Caco-2 (cell line): ENCODE results near the gene MAPRE2. TPM values are rescaled to one million over a fixed set of nuclear protein-coding genes. Genes with fewer than 3 reads are reported as not detected.
"Not testable (repeated sequence)": the region's sequence is repeated elsewhere in the genome, so short reads cannot be mapped to it uniquely, and the experiment has no call there.

Experiments
- BruUV-seq: library from RNA; stranded (reverse); fragments of 400-500 nt; replicated peaks from 2 replicates; lab custom pipeline; 2021; lab: Mats Ljungman, UMichigan
- CTCF ChIA-PET: fragments of 300-600 bp; sonication (Branson Sonifier 250); formaldehyde crosslinking; loops from one replicate; lab custom pipeline; 2022; ENCODE audit warnings: antibody characterized with exemption; lab: Charles Lee
- POLR2A ChIA-PET: fragments of 300-600 bp; sonication (Branson Sonifier 250); formaldehyde crosslinking; loops from one replicate; lab custom pipeline; 2022; ENCODE audit warnings: antibody characterized with exemption; lab: Charles Lee
- DNase-seq, 2 experiments: peaks; one replicate each; pipeline versions ENCODE4 v3.0.0 to v3.0.0-alpha.2; 2020 to 2022
- H3K27me3 ChIP-seq: replicated peaks from 2 replicates; pipeline ENCODE4 v1.6.0; 2011; ENCODE audit warnings: low read length; ENCODE audit not compliant: control insufficient read depth, insufficient read depth
- H3K36me3 ChIP-seq: 2 replicates; pipeline ENCODE4 v1.5.1; 2011; ENCODE audit warnings: low read length; ENCODE audit not compliant: control insufficient read depth, insufficient read depth
- H3K4me1 ChIP-seq: fragments of 250-450 bp; sonication (Bioruptor Pico); 2 replicates; pipeline ENCODE4 v1.5.1; 2020; ENCODE audit warnings: mild to moderate bottlenecking
- H3K4me3 ChIP-seq: 2 replicates; pipeline ENCODE4 v1.5.1; 2011; ENCODE audit warnings: low read depth, mild to moderate bottlenecking, control low read depth, low read length
- H3K9me3 ChIP-seq: fragments of 250-450 bp; sonication (Bioruptor Pico); 2 replicates; pipeline ENCODE4 v1.5.1; 2020; ENCODE audit warnings: mild to moderate bottlenecking, moderate library complexity
- H3K27ac Mint-ChIP-seq: one replicate; pipeline ENCODE4 v1.8.0; 2022; ENCODE audit warnings: mixed read lengths; ENCODE audit not compliant: unreplicated experiment
- H3K27me3 Mint-ChIP-seq: one replicate; pipeline ENCODE4 v1.8.0; 2022; ENCODE audit warnings: mixed read lengths; ENCODE audit not compliant: insufficient read depth, unreplicated experiment
- H3K36me3 Mint-ChIP-seq: one replicate; pipeline ENCODE4 v1.8.0; 2022; ENCODE audit warnings: mild to moderate bottlenecking, mixed read lengths; ENCODE audit not compliant: insufficient read depth, unreplicated experiment
- H3K4me1 Mint-ChIP-seq: one replicate; pipeline ENCODE4 v1.8.0; 2022; ENCODE audit warnings: low read depth, mixed read lengths; ENCODE audit not compliant: unreplicated experiment
- H3K4me3 Mint-ChIP-seq: one replicate; pipeline ENCODE4 v1.8.0; 2022; ENCODE audit warnings: mild to moderate bottlenecking, moderate library complexity, mixed read lengths; ENCODE audit not compliant: unreplicated experiment
- H3K9me3 Mint-ChIP-seq: one replicate; pipeline ENCODE4 v1.8.0; 2022; ENCODE audit warnings: mixed read lengths; ENCODE audit not compliant: unreplicated experiment
- intact Hi-C: fragments of 100-400 bp; cut with micrococcal nuclease; formaldehyde crosslinking; loops from one replicate; pipeline ENCODE4 v1.10.0; 2022; ENCODE audit not compliant: unreplicated experiment
- total RNA-seq: library from RNA; stranded (reverse); gene quantifications from 2 replicates; pipeline ENCODE4 v1.2.3, GENCODE V29; 2022
- TF ChIP-seq, protein P1 (sequence below), 2 experiments: fragments of 200-600 bp in 1 of 2; IDR thresholded peaks; 1 replicate in 1 of 2; 2 replicates in 1 of 2; pipeline versions ENCODE4 v1.5.1 to v1.8.0; 2011 to 2022; ENCODE audit warnings: antibody characterized with exemption in 1 of 2, control low read depth in 1 of 2, inconsistent platforms in 1 of 2, low read depth in 1 of 2, low read length in 1 of 2, mild to moderate bottlenecking in 1 of 2, moderate library complexity in 1 of 2; ENCODE audit not compliant: insufficient read depth in 1 of 2, severe bottlenecking in 1 of 2, unreplicated experiment in 1 of 2

The MAPRE2 gene
- total RNA-seq, 1 experiment from 2014 or later, result 9.3 TPM

GRCh38 chr18:35144698-35145097, 103.5 kb downstream of the MAPRE2 start:
- H3K36me3 ChIP-seq, result no peaks in the 10 kb centered on the region
- no peaks in the 10 kb centered on the region for H3K27me3 Mint-ChIP-seq
- no peaks in the 10 kb centered on the region for H3K36me3 Mint-ChIP-seq
- no peak overlapping the region for H3K4me3 ChIP-seq
- H3K4me1 Mint-ChIP-seq, result no peaks in the 10 kb centered on the region
- DNase-seq, result no peak
- TF ChIP-seq, protein P1, sequence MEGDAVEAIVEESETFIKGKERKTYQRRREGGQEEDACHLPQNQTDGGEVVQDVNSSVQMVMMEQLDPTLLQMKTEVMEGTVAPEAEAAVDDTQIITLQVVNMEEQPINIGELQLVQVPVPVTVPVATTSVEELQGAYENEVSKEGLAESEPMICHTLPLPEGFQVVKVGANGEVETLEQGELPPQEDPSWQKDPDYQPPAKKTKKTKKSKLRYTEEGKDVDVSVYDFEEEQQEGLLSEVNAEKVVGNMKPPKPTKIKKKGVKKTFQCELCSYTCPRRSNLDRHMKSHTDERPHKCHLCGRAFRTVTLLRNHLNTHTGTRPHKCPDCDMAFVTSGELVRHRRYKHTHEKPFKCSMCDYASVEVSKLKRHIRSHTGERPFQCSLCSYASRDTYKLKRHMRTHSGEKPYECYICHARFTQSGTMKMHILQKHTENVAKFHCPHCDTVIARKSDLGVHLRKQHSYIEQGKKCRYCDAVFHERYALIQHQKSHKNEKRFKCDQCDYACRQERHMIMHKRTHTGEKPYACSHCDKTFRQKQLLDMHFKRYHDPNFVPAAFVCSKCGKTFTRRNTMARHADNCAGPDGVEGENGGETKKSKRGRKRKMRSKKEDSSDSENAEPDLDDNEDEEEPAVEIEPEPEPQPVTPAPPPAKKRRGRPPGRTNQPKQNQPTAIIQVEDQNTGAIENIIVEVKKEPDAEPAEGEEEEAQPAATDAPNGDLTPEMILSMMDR (IDR thresholded peaks at IDR 0.05; ENCODE audit: insufficient read depth in 1 of 2, low read depth in 1 of 2, low read length in 1 of 2, severe bottlenecking in 1 of 2, unreplicated experiment in 1 of 2), result no peak
- no peaks in the 10 kb centered on the region for H3K4me1 ChIP-seq
- ChIA-PET POLR2A (no interaction called here), CTCF (no interaction called here)
- H3K4me3 Mint-ChIP-seq, result no peak overlapping the region
- peaks cover 8% of the 10 kb centered on the region for H3K9me3 Mint-ChIP-seq
- H3K9me3 ChIP-seq, result no peaks in the 10 kb centered on the region
- no peaks in the 10 kb centered on the region for H3K27me3 ChIP-seq
- BruUV-seq, result no TSS peak
- no peak overlapping the region for H3K27ac Mint-ChIP-seq
- intact Hi-C loops, result loop anchor here (1.0 to 10.0 kb wide), 4 partner anchors 138 to 277 kb away; no protein-coding TSS in a partner anchor

DNA sequence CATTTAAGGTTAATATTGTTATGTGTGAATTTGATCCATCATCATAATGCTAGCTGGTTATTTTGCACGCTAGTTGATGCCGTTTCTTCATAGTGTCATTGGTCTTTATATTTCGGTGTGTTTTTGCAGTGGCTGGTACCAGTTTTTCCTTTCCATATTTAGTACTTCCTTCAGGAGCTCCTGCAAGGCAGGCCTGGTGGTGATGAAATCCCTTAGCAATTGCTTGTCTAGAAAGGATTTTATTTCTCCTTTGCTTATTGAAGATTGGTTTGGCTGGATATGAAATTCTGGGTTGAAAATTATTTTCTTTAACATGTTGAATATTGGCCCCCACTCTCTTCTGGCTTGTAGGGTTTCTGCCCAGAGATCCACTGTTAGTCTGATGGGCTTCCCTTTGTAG, 109.0 kb downstream of the MAPRE2 start:
- CTCF ChIA-PET, H3K4me3 ChIP-seq, BruUV-seq, H3K4me1 Mint-ChIP-seq, H3K27me3 ChIP-seq, H3K27ac Mint-ChIP-seq, H3K4me1 ChIP-seq, POLR2A ChIA-PET, H3K36me3 Mint-ChIP-seq, H3K9me3 Mint-ChIP-seq, DNase-seq, H3K4me3 Mint-ChIP-seq, H3K36me3 ChIP-seq, H3K9me3 ChIP-seq, H3K27me3 Mint-ChIP-seq, intact Hi-C loops: not testable (repeated sequence)

DNA sequence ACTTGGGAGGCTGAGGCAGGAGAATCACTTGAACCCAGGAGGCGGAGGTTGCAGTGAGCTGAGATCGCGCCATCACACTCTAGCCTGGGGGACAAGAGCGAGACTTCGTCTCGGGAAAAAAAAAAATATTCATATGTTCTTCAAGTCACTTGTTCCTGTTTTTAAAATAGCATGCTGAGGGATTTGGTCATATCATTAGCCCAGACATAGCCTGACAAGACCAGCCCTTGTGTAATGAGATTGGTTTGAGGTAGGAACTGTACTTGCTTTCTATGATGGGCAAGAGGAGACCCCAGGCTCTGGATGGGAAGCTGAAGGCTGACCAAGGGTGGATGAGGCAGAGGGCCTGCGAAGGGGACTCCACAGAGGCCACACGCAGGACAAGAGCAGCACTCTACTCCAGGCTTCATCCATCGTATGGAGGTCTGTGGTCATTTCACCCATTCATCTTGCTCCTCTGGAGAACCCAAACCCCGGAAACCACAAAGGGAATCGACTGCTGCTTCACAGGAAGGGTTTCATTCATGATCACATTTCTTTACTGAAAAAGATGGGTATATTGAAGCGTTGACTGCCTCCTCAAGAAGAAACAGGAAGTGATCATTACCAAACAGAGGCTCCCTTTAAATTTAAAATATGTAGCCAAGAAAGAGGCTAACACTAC, 112.5 kb downstream of the MAPRE2 start:
- BruUV-seq, result no TSS peak
- Mint-ChIP-seq H3K9me3 (peaks cover 8% of the 10 kb centered on the region), H3K27ac (no peak overlapping the region), H3K4me3 (no peak overlapping the region), H3K4me1 (no peaks in the 10 kb centered on the region), H3K36me3 (no peaks in the 10 kb centered on the region), H3K27me3 (no peaks in the 10 kb centered on the region)
- TF ChIP-seq, protein P1 (IDR thresholded peaks at IDR 0.05; ENCODE audit: insufficient read depth in 1 of 2, low read depth in 1 of 2, low read length in 1 of 2, severe bottlenecking in 1 of 2, unreplicated experiment in 1 of 2), result no peak
- no peaks in the 10 kb centered on the region for H3K27me3 ChIP-seq
- no peaks in the 10 kb centered on the region for H3K4me1 ChIP-seq
- DNase-seq, result no peak
- H3K4me3 ChIP-seq, result no peak overlapping the region
- intact Hi-C loops, result no loop called here
- no peaks in the 10 kb centered on the region for H3K36me3 ChIP-seq
- no peaks in the 10 kb centered on the region for H3K9me3 ChIP-seq
- POLR2A ChIA-PET, result no interaction called here
- CTCF ChIA-PET, result no interaction called here
